Amniotic stem cell (primary cell): ENCODE data around the gene SPRED2.
A peak's percentile ranks its signal among the peaks of the same experiment; 100 is the strongest.

ENCODE experiments used
- DNase-seq: peaks from one replicate; lab custom pipeline; 2025; lab: John Stamatoyannopoulos, UW

Gene SPRED2

GRCh38 chr2:65277791-65278483, 154.5 kb downstream of the SPRED2 start:
- no peak for DNase-seq

GRCh38 chr2:65277118-65277517, 155.3 kb downstream of the SPRED2 start:
- no peak for DNase-seq

- no peak for DNase-seq
These were observed 155.8 kb downstream of the SPRED2 start for GRCh38 chr2:65276609-65277008.

- DNase-seq, result no peak
These were observed 157.1 kb downstream of the SPRED2 start for GRCh38 chr2:65275141-65275915.

GRCh38 chr2:65273344-65273743, 159.1 kb downstream of the SPRED2 start:
- no peak for DNase-seq

- DNase-seq, result no peak
These were observed 163.4 kb downstream of the SPRED2 start for GRCh38 chr2:65268957-65269356.

GRCh38 chr2:65267008-65267407, 165.4 kb downstream of the SPRED2 start:
- no peak for DNase-seq

GRCh38 chr2:65265671-65266045, 166.7 kb downstream of the SPRED2 start:
- DNase-seq, result no peak

GRCh38 chr2:65264821-65265670, 167.4 kb downstream of the SPRED2 start:
- peak; percentile 22 for DNase-seq

- DNase-seq, result no peak
These were observed 168.4 kb downstream of the SPRED2 start for GRCh38 chr2:65263986-65264385.

GRCh38 chr2:65263262-65263661, 169.1 kb downstream of the SPRED2 start:
- DNase-seq, result no peak

GRCh38 chr2:65261676-65262075, 170.7 kb downstream of the SPRED2 start:
- DNase-seq, result no peak
